H1 (cell line): ENCODE data around the gene CXCL14. TPM values are rescaled to one million over a fixed set of nuclear protein-coding genes. Genes with fewer than 3 reads are reported as not detected.

Experiments
- CTCF ChIA-PET: fragments of 300-600 bp; sonication (Branson Sonifier 250); formaldehyde crosslinking; loops from one replicate; lab custom pipeline; 2021; ENCODE audit not compliant: partially characterized antibody; lab: Charles Lee
- POLR2A ChIA-PET: fragments of 300-600 bp; sonication (Branson Sonifier 250); formaldehyde crosslinking; loops from one replicate; lab custom pipeline; 2021; ENCODE audit warnings: inconsistent platforms; ENCODE audit not compliant: partially characterized antibody; lab: Charles Lee
- DNase-seq, 2 experiments: peaks; one replicate each; pipeline versions ENCODE4 v3.0.0 to v3.0.0-alpha.2; 2010 to 2022; ENCODE audit warnings: low spot score in 2 of 2, low read depth in 1 of 2, mixed read lengths in 1 of 2
- FAIRE-seq: peaks from 2 replicates; lab custom pipeline; 2011; peaks lifted over from hg19 to GRCh38; lab: Jason Lieb, UNC
- H2AFZ ChIP-seq: 2 replicates; pipeline ENCODE4 v1.8.1; 2012; ENCODE audit warnings: low read length, inconsistent platforms
- H2AK5ac ChIP-seq: 2 replicates; pipeline ENCODE4 v1.6.1; 2013; ENCODE audit warnings: low read depth, low read length
- H2BK120ac ChIP-seq: replicated peaks from 2 replicates; pipeline ENCODE3; 2013; ENCODE audit warnings: low read depth, low read length, inconsistent platforms
- H2BK12ac ChIP-seq: 2 replicates; pipeline ENCODE4 v1.6.1; 2013; ENCODE audit warnings: low read depth, low read length
- H2BK15ac ChIP-seq: 2 replicates; pipeline ENCODE4 v1.6.1; 2013; ENCODE audit warnings: low read length
- H2BK20ac ChIP-seq: 2 replicates; pipeline ENCODE4 v1.6.1; 2013; ENCODE audit warnings: low read length
- H2BK5ac ChIP-seq: 2 replicates; pipeline ENCODE4 v1.6.1; 2013; ENCODE audit warnings: low read depth, low read length
- H3K14ac ChIP-seq: 2 replicates; pipeline ENCODE4 v1.6.1; 2013; ENCODE audit warnings: inconsistent platforms; ENCODE audit not compliant: insufficient read length
- H3K18ac ChIP-seq: 2 replicates; pipeline ENCODE4 v1.6.1; 2013; ENCODE audit warnings: low read length; ENCODE audit errors: extremely low read depth
- H3K23ac ChIP-seq: 2 replicates; pipeline ENCODE4 v1.6.1; 2013; ENCODE audit warnings: inconsistent platforms; ENCODE audit not compliant: insufficient read length
- H3K23me2 ChIP-seq: 2 replicates; pipeline ENCODE4 v1.6.1; 2013; ENCODE audit warnings: low read depth, low read length
- H3K27ac ChIP-seq: 2 replicates; pipeline ENCODE4 v1.6.1; 2011; ENCODE audit warnings: low read depth, low read length, inconsistent platforms
- H3K27me3 ChIP-seq, 4 experiments: replicated peaks in 1 of 4; 1 replicate in 1 of 4; 2 replicates in 3 of 4; pipeline versions ENCODE4 v1.6.1 to v1.8.1; 2011 to 2013; ENCODE audit warnings: low read length in 3 of 4, mild to moderate bottlenecking in 3 of 4, inconsistent platforms in 2 of 4, mixed read lengths in 2 of 4, moderate library complexity in 1 of 4; ENCODE audit not compliant: control insufficient read depth in 3 of 4, insufficient read depth in 3 of 4; ENCODE audit errors: extremely low read depth in 1 of 4
- H3K36me3 ChIP-seq, 4 experiments: 2 replicates each; pipeline versions ENCODE4 v1.6.1 to v1.8.1; 2011 to 2013; ENCODE audit warnings: mild to moderate bottlenecking in 4 of 4, low read length in 3 of 4, moderate library complexity in 2 of 4, control low read depth in 1 of 4, inconsistent platforms in 1 of 4; ENCODE audit not compliant: insufficient read depth in 4 of 4, control insufficient read depth in 2 of 4
- H3K4ac ChIP-seq: replicated peaks from 2 replicates; pipeline ENCODE3; 2013; ENCODE audit warnings: low read length, low read depth, mixed read lengths, inconsistent platforms; ENCODE audit not compliant: insufficient read length
- H3K4me1 ChIP-seq, 4 experiments: replicated peaks in 1 of 4; 1 replicate in 1 of 4; 2 replicates in 3 of 4; pipeline versions ENCODE4 v1.6.1 to v1.8.1; 2011 to 2013; ENCODE audit warnings: low read length in 3 of 4, inconsistent platforms in 2 of 4, mixed read lengths in 1 of 4; ENCODE audit not compliant: insufficient read depth in 4 of 4, control insufficient read depth in 3 of 4
- H3K4me2 ChIP-seq, 2 experiments: 2 replicates each; pipeline versions ENCODE4 v1.6.1 to v1.8.1; 2011 to 2013; ENCODE audit warnings: low read depth in 2 of 2, low read length in 2 of 2, control low read depth in 1 of 2, inconsistent platforms in 1 of 2, mild to moderate bottlenecking in 1 of 2; ENCODE audit not compliant: insufficient read depth in 1 of 2
- H3K4me3 ChIP-seq, 4 experiments: fragments of 200-600, 300-600 bp in 1 of 4; sonication (generic), shearing (Covaris generic), sonication (Bioruptor Twin) in 1 of 4; 2 replicates each; pipeline versions ENCODE4 v1.5.1 to v1.8.1; 2011 to 2016; ENCODE audit warnings: low read length in 4 of 4, low read depth in 3 of 4, control low read depth in 2 of 4, inconsistent platforms in 2 of 4, mild to moderate bottlenecking in 2 of 4, mixed read lengths in 1 of 4, moderate library complexity in 1 of 4; ENCODE audit not compliant: insufficient read depth in 2 of 4; ENCODE audit errors: extremely low read depth in 1 of 4
- H3K56ac ChIP-seq: replicated peaks from 2 replicates; pipeline ENCODE3; 2013; ENCODE audit warnings: low read depth, mild to moderate bottlenecking, mixed read lengths, low read length, inconsistent platforms; ENCODE audit not compliant: insufficient read length
- H3K79me1 ChIP-seq: 2 replicates; pipeline ENCODE4 v1.6.1; 2013; ENCODE audit warnings: low read depth, low read length, control low read depth
- H3K79me2 ChIP-seq, 2 experiments: 2 replicates each; pipeline versions ENCODE4 v1.6.1 to v1.8.1; 2012 to 2013; ENCODE audit warnings: low read length in 2 of 2, mild to moderate bottlenecking in 2 of 2, inconsistent platforms in 1 of 2; ENCODE audit not compliant: insufficient read depth in 2 of 2, control insufficient read depth in 1 of 2
- H3K9ac ChIP-seq, 4 experiments: replicated peaks in 1 of 4; 1 replicate in 1 of 4; 2 replicates in 3 of 4; pipeline versions ENCODE4 v1.6.1 to v1.8.1; 2011 to 2013; ENCODE audit warnings: low read depth in 3 of 4, low read length in 3 of 4, control low read depth in 2 of 4, mild to moderate bottlenecking in 2 of 4, moderate library complexity in 2 of 4, inconsistent platforms in 1 of 4; ENCODE audit errors: extremely low read depth in 1 of 4
- H3K9me3 ChIP-seq, 2 experiments: 2 replicates each; pipeline versions ENCODE4 v1.6.1 to v1.8.1; 2012 to 2013; ENCODE audit warnings: mild to moderate bottlenecking in 2 of 2, moderate library complexity in 2 of 2, control low read depth in 1 of 2, inconsistent platforms in 1 of 2, low read depth in 1 of 2, low read length in 1 of 2, mixed read lengths in 1 of 2; ENCODE audit not compliant: insufficient read depth in 2 of 2
- H4K20me1 ChIP-seq, 2 experiments: replicated peaks in 1 of 2; 2 replicates each; pipeline versions ENCODE3 to v1.8.1; 2011 to 2013; ENCODE audit warnings: inconsistent platforms in 2 of 2, low read length in 2 of 2, mild to moderate bottlenecking in 1 of 2; ENCODE audit not compliant: insufficient read depth in 2 of 2, control insufficient read depth in 1 of 2
- H4K5ac ChIP-seq: 2 replicates; pipeline ENCODE4 v1.6.1; 2013; ENCODE audit warnings: low read length, low read depth, mixed read lengths, inconsistent platforms; ENCODE audit not compliant: insufficient read length
- H4K8ac ChIP-seq: 2 replicates; pipeline ENCODE4 v1.8.0; 2013; ENCODE audit warnings: mild to moderate bottlenecking, moderate library complexity, low read length, inconsistent platforms; ENCODE audit not compliant: insufficient read depth; ENCODE audit errors: extremely low read depth
- H4K91ac ChIP-seq: replicated peaks from 2 replicates; pipeline ENCODE3; 2013; ENCODE audit warnings: low read length, mixed read lengths, inconsistent platforms; ENCODE audit not compliant: insufficient read length
- HDAC6 ChIP-seq: IDR thresholded peaks from one replicate; pipeline ENCODE4 v1.7.1; 2012; ENCODE audit warnings: low read depth, mild to moderate bottlenecking, inconsistent platforms, low read length, moderate library complexity
- WGBS, 2 experiments: shearing (Covaris generic) in 1 of 2; methylation state at CpG; one replicate each; pipeline versions ENCODE4 v1.1.6 to v1.1.7; 2013 to 2015; ENCODE audit warnings: low lambda C conversion rate in 2 of 2, mixed read lengths in 2 of 2, inconsistent platforms in 1 of 2, low coverage in 1 of 2, missing lambda C conversion rate in 1 of 2; ENCODE audit not compliant: insufficient replicate concordance in 2 of 2, insufficient coverage in 1 of 2, insufficient read length in 1 of 2; ENCODE audit errors: extremely low coverage in 1 of 2, missing lambda C conversion rate in 1 of 2; 5-methylcytosine and 5-hydroxymethylcytosine counted together
- polyA plus RNA-seq, 7 experiments: library from polyadenylated mRNA; depleted of rRNA in 3 of 7; stranded (reverse) in 5 of 7; unstranded in 2 of 7; fragments of >200 nt in 5 of 7; fragments of 200-250 nt in 2 of 7; gene quantifications; 1 replicate in 5 of 7; 2 replicates in 1 of 7; 4 replicates in 1 of 7; pipeline versions ENCODE4 v1.2.1 to v1.2.3, GENCODE V29; 2011 to 2013; ENCODE audit warnings: missing spikeins in 2 of 7, mixed read lengths in 2 of 7
- total RNA-seq: library from RNA; stranded (reverse); fragmentation: NEBNext Ultra II Directional; extraction: Animal tissue kit (Norgen Biotek cat#: 25700); gene quantifications from 2 replicates; pipeline ENCODE4 v1.2.1, GENCODE V29; 2021

The CXCL14 gene
- total and polyA plus RNA-seq, 2 of the 8 experiments (the other 6 are each of a cell fraction or from before 2014, with no cell fraction given), result 1.5 to 1.8 TPM

DNA sequence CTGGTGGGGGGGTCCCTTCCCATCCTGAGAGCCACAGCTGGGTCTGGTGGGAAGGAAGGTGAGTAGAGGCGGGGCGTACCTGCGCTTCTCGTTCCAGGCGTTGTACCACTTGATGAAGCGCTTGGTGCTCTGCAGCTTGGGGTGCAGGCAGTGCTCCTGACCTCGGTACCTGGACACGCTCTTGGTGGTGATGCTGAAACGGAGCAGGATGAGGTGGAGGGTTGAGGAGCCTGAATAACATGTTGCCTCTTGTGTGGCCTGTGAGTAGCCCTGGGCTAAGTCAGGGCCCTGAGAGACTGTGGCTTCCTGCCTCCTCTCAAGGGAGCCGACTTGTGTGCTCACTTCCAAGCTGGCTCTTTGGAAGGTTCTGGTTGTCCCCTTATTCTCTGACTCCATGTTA lies 4.3 kb downstream of the CXCL14 start:
- 96% methylated on average over 10 of the region's 10 CpGs; no CpG with 5 or more reads in 1 of the 2 experiments for WGBS, 2 experiments
- ChIA-PET CTCF (interaction anchor here (1.1 to 20.6 kb wide), 6 partner anchors 10 to 260 kb away, joined by 4 to 547 read pairs (median 126); partner anchors contain the start of gene SLC25A48), POLR2A (no interaction called here)
- Histone ChIP-seq H3K36me3 (no peaks in the 10 kb centered on the region), H2BK5ac (no peak overlapping the region), H3K9me3 (no peaks in the 10 kb centered on the region), H3K14ac (no peak overlapping the region), H3K9ac (no peak overlapping the region), H2BK12ac (no peak overlapping the region), H3K4me3 (no peak overlapping the region), H4K20me1 (no peaks in the 10 kb centered on the region), H4K5ac (no peak overlapping the region), H2BK120ac (no peak overlapping the region), H2AK5ac (no peak overlapping the region), H3K79me2 (no peaks in the 10 kb centered on the region), H2BK15ac (no peak overlapping the region), H3K23me2 (peaks cover 9% of the 10 kb centered on the region), H3K4me2 (no peak overlapping the region), H4K8ac (no peak overlapping the region), H3K23ac (no peak overlapping the region), H3K4me1 (peaks cover 10 to 22% (median 18%) of the 10 kb centered on the region in 4 experiments), H4K91ac (no peak overlapping the region), H2BK20ac (no peak overlapping the region), H3K27ac (no peak overlapping the region), H2AFZ (no peak overlapping the region), H3K18ac (no peak overlapping the region), H3K56ac (no peak overlapping the region), H3K4ac (no peak overlapping the region), H3K79me1 (no peaks in the 10 kb centered on the region), H3K27me3 (peaks cover 6 to 37% (median 29%) of the 10 kb centered on the region in 4 experiments)
- DNase-seq (no peak), FAIRE-seq (no peak)
- no peak for TF ChIP-seq HDAC6
